K562 (cell line): ENCODE data around the gene APOL3. TPM values are rescaled to one million over a fixed set of nuclear protein-coding genes. Genes with fewer than 3 reads are reported as not detected.

Experiments
- BCOR ChIP-seq: fragments of 450-650 bp; IDR thresholded peaks from 2 replicates; pipeline ENCODE4 v1.6.1; 2016
- CEBPB ChIP-seq: fragments of 450-650 bp; IDR thresholded peaks from 2 replicates; pipeline ENCODE4 v1.6.1; 2016; ENCODE audit warnings: missing genetic modification characterization, missing compliant biosample characterization
- CREB1 ChIP-seq, 2 experiments: sonication (generic) in 1 of 2; formaldehyde crosslinking in 1 of 2; IDR thresholded peaks; 2 replicates each; pipeline versions ENCODE4 v1.6.1 to v1.8.0; 2012 to 2022; ENCODE audit warnings: inconsistent platforms in 1 of 2, mild to moderate bottlenecking in 1 of 2, missing genetic modification reagents in 1 of 2, moderate library complexity in 1 of 2
- CSDE1 ChIP-seq, 2 experiments: fragments of 450-650 bp; IDR thresholded peaks; 2 replicates each; pipeline ENCODE4 v1.6.1; 2016; ENCODE audit warnings: mild to moderate bottlenecking in 1 of 2
- KLF16 ChIP-seq: IDR thresholded peaks from 2 replicates; pipeline ENCODE4 v1.6.1; 2016; ENCODE audit warnings: antibody characterized with exemption
- MECOM ChIP-seq: fragments of 250-450 bp; sonication (Bioruptor Pico); IDR thresholded peaks from 2 replicates; pipeline ENCODE4 v1.8.0; 2022; ENCODE audit warnings: inconsistent platforms
- NCOA6 ChIP-seq: fragments of 450-650 bp; IDR thresholded peaks from 2 replicates; pipeline ENCODE4 v1.6.1; 2017; ENCODE audit warnings: mild to moderate bottlenecking
- NFE2L1 ChIP-seq: fragments of 450-650 bp; IDR thresholded peaks from 2 replicates; pipeline ENCODE4 v1.6.1; 2016; ENCODE audit warnings: missing genetic modification characterization, low read depth, mild to moderate bottlenecking, missing compliant biosample characterization, moderate library complexity, borderline replicate concordance
- NR3C1 ChIP-seq: sonication (generic); formaldehyde crosslinking; IDR thresholded peaks from 2 replicates; pipeline ENCODE4 v1.8.1; 2022; ENCODE audit warnings: missing genetic modification reagents
- PML ChIP-seq: IDR thresholded peaks from 2 replicates; pipeline ENCODE4 v1.6.1; 2012; ENCODE audit warnings: low read length, inconsistent platforms
- PTRF ChIP-seq: fragments of 450-650 bp; IDR thresholded peaks from 2 replicates; pipeline ENCODE4 v1.6.1; 2016; ENCODE audit warnings: mild to moderate bottlenecking, missing genetic modification characterization, missing compliant biosample characterization
- RBBP5 ChIP-seq: fragments of 200-600 bp; sonication (generic); IDR thresholded peaks from 2 replicates; pipeline ENCODE4 v1.6.1; 2012; ENCODE audit warnings: borderline replicate concordance, mild to moderate bottlenecking, low read length, control low read depth, inconsistent platforms; ENCODE audit not compliant: insufficient read depth, poor library complexity, severe bottlenecking
- RBM22 ChIP-seq: fragments of 200-400 bp; formaldehyde crosslinking; IDR thresholded peaks from 2 replicates; pipeline ENCODE4 v1.6.1; 2018; ENCODE audit warnings: low read length, low read depth; ENCODE audit not compliant: poor library complexity, severe bottlenecking
- XRCC5 ChIP-seq: fragments of 200-400 bp; formaldehyde crosslinking; IDR thresholded peaks from 2 replicates; pipeline ENCODE4 v1.6.1; 2017; ENCODE audit warnings: low read depth, mild to moderate bottlenecking, low read length
- ZKSCAN1 ChIP-seq: fragments of 150-350 bp; IDR thresholded peaks from 2 replicates; pipeline ENCODE4 v1.6.1; 2016; ENCODE audit warnings: low read depth, low read length
- ZNF121 ChIP-seq: sonication (generic); formaldehyde crosslinking; conservative IDR thresholded peaks from 2 replicates; pipeline ENCODE4 v1.8.0; 2022; ENCODE audit warnings: missing genetic modification reagents
- ZNF444 ChIP-seq: fragments of 250-450 bp; sonication (Bioruptor Pico); IDR thresholded peaks from 2 replicates; pipeline ENCODE4 v1.4.0; 2020; ENCODE audit warnings: mild to moderate bottlenecking, moderate library complexity
- ZNF77 ChIP-seq: fragments of 250-450 bp; sonication (Bioruptor Pico); IDR thresholded peaks from 2 replicates; pipeline ENCODE4 v1.5.0; 2020
- polyA plus RNA-seq, 8 experiments: library from polyadenylated mRNA; depleted of rRNA in 4 of 8; stranded (reverse) in 5 of 8; unstranded in 3 of 8; fragments of >200 nt; fragmentation: Nextera tagmentation in 2 of 8; fragmentation: Illumina TruSeq in 1 of 8; extraction: Ambion mirVana in 2 of 8; extraction: Trizol in 1 of 8; gene quantifications; 2 replicates each; pipeline versions ENCODE4 v1.2.1 to v1.2.3, GENCODE V29; 2011 to 2014; ENCODE audit warnings: inconsistent platforms in 1 of 8, missing spikeins in 1 of 8
- total RNA-seq, 7 experiments: library from RNA; depleted of rRNA in 6 of 7; stranded (reverse); fragments of >200 nt in 6 of 7; fragmentation: Illumina TruSeq in 2 of 7; extraction: Trizol in 2 of 7; gene quantifications; 2 replicates each; pipeline versions ENCODE4 v1.2.1 to v1.2.3, GENCODE V29; 2011 to 2021; ENCODE audit warnings: low replicate concordance in 1 of 7
- TF ChIP-seq, protein P1 (sequence below): fragments of 250-450 bp; sonication (Bioruptor Pico); IDR thresholded peaks from 2 replicates; pipeline ENCODE4 v1.5.1; 2021; ENCODE audit warnings: mild to moderate bottlenecking
- TF ChIP-seq, protein P2 (sequence below): fragments of 250-450 bp; sonication (Bioruptor Pico); IDR thresholded peaks from 2 replicates; pipeline ENCODE4 v1.8.0; 2022; ENCODE audit warnings: inconsistent platforms, mild to moderate bottlenecking, moderate library complexity, borderline replicate concordance
- TF ChIP-seq, protein P3 (sequence below): fragments of 250-450 bp; sonication (Bioruptor Pico); IDR thresholded peaks from 2 replicates; pipeline ENCODE4 v1.5.0; 2021
- TF ChIP-seq, protein P4 (sequence below): sonication (generic); formaldehyde crosslinking; IDR thresholded peaks from 2 replicates; pipeline ENCODE4 v1.8.1; 2023; ENCODE audit warnings: mild to moderate bottlenecking, missing genetic modification reagents
- TF ChIP-seq, protein P5 (sequence below): fragments of 450-650 bp; formaldehyde crosslinking; IDR thresholded peaks from 2 replicates; pipeline ENCODE4 v1.4.0; 2022; ENCODE audit warnings: mild to moderate bottlenecking, moderate library complexity

The APOL3 gene
- total and polyA plus RNA-seq, 9 of the 15 experiments (the other 6 are each of a cell fraction or from before 2014, with no cell fraction given), result 0.25 to 1.1 (median 0.56) TPM; not detected in 1

DNA sequence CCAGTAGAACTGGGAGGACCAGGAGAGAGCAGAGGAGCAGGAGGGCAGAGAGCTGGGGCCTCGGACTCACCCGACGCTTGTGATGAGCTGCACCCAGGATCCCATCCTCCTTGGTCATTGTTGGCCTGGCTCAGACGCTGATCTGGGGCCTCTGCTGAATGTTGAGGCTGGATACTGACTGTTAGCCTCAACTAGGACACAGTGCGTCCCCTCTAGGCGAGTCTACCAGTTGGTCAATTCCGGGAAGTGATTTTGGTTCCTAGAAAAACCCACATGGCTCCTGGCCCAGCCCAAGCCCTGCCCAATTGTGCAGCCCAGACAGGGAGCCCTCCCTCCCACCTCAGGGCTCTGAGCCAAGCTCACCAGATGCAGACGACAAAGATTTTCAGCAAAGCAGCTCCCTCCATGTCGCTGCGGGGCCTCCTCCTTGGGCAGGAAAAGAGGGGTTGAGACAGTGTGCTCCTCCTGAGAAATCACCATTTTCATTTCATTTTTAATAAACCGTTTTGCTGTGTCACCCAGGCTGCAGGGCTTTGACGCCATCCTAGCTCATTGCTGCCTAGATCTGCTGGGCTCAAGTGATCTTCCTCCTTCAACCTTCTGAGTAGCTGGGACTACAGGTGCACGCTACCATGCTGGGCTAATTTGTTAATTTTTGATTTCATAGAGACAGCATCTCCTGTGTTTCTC lies 41.2 kb upstream of the APOL3 start, which contains the start of gene APOL4 (continued):
- TF ChIP-seq RBBP5 (no peak), CREB1 (IDR thresholded peaks at IDR 0.05) (no peak), CREB1 (CRISPR knock-in tag; IDR thresholded peaks at IDR 0.05) (no peak), ZNF444 (CRISPR knock-in tag) (no peak), ZNF77 (CRISPR knock-in tag) (no peak), ZKSCAN1 (0 out of 2 replicates have a peak, but pooled peaks have one; percentile 13), MECOM (CRISPR knock-in tag) (no peak), RBM22 (no peak), BCOR (no peak; the same call in 1 of the 2 replicates), NR3C1 (CRISPR knock-in tag) (no peak), PTRF (tag) (no peak), XRCC5 (no peak), NCOA6 (0 out of 2 replicates have a peak, but pooled peaks have one; percentile 37), KLF16 (no peak), PML (no peak), NFE2L1 (tag) (no peak), ZNF121 (CRISPR knock-in tag) (no peak), CSDE1 (IDR thresholded peaks at IDR 0.05) (no peak), CEBPB (no peak)
- TF ChIP-seq, protein P1, sequence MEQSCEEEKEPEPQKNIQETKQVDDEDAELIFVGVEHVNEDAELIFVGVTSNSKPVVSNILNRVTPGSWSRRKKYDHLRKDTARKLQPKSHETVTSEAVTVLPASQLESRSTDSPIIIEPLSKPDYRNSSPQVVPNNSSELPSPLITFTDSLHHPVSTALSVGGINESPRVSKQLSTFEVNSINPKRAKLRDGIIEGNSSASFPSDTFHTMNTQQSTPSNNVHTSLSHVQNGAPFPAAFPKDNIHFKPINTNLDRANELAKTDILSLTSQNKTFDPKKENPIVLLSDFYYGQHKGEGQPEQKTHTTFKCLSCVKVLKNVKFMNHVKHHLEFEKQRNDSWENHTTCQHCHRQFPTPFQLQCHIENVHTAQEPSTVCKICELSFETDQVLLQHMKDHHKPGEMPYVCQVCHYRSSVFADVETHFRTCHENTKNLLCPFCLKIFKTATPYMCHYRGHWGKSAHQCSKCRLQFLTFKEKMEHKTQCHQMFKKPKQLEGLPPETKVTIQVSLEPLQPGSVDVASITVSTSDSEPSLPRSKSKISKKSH, result no peak
- TF ChIP-seq, protein P2, sequence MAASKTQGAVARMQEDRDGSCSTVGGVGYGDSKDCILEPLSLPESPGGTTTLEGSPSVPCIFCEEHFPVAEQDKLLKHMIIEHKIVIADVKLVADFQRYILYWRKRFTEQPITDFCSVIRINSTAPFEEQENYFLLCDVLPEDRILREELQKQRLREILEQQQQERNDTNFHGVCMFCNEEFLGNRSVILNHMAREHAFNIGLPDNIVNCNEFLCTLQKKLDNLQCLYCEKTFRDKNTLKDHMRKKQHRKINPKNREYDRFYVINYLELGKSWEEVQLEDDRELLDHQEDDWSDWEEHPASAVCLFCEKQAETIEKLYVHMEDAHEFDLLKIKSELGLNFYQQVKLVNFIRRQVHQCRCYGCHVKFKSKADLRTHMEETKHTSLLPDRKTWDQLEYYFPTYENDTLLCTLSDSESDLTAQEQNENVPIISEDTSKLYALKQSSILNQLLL, result no peak
- TF ChIP-seq, protein P3, sequence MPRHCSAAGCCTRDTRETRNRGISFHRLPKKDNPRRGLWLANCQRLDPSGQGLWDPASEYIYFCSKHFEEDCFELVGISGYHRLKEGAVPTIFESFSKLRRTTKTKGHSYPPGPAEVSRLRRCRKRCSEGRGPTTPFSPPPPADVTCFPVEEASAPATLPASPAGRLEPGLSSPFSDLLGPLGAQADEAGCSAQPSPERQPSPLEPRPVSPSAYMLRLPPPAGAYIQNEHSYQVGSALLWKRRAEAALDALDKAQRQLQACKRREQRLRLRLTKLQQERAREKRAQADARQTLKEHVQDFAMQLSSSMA (CRISPR knock-in tag), result no peak
- TF ChIP-seq, protein P4, sequence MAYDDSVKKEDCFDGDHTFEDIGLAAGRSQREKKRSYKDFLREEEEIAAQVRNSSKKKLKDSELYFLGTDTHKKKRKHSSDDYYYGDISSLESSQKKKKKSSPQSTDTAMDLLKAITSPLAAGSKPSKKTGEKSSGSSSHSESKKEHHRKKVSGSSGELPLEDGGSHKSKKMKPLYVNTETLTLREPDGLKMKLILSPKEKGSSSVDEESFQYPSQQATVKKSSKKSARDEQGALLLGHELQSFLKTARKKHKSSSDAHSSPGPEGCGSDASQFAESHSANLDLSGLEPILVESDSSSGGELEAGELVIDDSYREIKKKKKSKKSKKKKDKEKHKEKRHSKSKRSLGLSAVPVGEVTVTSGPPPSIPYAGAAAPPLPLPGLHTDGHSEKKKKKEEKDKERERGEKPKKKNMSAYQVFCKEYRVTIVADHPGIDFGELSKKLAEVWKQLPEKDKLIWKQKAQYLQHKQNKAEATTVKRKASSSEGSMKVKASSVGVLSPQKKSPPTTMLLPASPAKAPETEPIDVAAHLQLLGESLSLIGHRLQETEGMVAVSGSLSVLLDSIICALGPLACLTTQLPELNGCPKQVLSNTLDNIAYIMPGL (CRISPR knock-in tag), result no peak
- TF ChIP-seq, protein P5, sequence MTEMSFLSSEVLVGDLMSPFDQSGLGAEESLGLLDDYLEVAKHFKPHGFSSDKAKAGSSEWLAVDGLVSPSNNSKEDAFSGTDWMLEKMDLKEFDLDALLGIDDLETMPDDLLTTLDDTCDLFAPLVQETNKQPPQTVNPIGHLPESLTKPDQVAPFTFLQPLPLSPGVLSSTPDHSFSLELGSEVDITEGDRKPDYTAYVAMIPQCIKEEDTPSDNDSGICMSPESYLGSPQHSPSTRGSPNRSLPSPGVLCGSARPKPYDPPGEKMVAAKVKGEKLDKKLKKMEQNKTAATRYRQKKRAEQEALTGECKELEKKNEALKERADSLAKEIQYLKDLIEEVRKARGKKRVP, result 0 out of 2 replicates have a peak, but pooled peaks have one; percentile 12
